ENCODE results near the gene MACROH2A1. TPM values are rescaled to one million over a fixed set of nuclear protein-coding genes. Genes with fewer than 3 reads are reported as not detected.

Gene MACROH2A1
- total and polyA plus RNA-seq, 2 experiments from 2014 or later = 64.9 to 81.6 TPM

DNA sequence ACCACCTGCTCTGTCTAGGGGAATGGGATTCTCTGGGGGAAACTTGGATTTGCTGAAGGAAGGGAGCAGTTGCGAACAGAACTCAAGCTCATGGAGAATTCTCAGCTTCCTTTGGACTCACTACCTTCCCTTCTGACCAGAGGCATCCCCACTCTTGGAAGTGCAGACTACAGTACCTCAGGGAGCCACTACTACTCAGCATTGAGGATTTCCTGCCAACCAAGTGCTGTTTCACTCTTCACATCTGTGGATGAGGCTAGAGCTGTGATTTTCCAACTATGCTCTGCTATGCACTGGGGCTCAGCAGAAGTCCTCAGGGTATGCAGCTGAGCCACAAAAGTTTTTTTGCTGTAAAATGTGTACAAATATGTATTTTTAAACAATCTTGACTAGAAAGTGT, 43.9 kb downstream of the MACROH2A1 start:
- no peaks in the 10 kb centered on the region for H3K4me1 ChIP-seq (ENCODE audit: insufficient read depth)
- H3K4me2 ChIP-seq = no peak overlapping the region
- H3K79me2 ChIP-seq (replicated peaks; ENCODE audit: insufficient read depth) = no peaks in the 10 kb centered on the region
- no peak overlapping the region for H3K27ac Mint-ChIP-seq
- H3K9me3 Mint-ChIP-seq = no peaks in the 10 kb centered on the region
- no peak overlapping the region for H2AFZ ChIP-seq
- H3F3A ChIP-seq (replicated peaks; ENCODE audit: low read depth) = no peaks in the 10 kb centered on the region
- no peaks in the 10 kb centered on the region for H3K9me2 ChIP-seq (ENCODE audit: insufficient read depth)
- no peak overlapping the region for H3K4me3 Mint-ChIP-seq
- H3K36me3 ChIP-seq (ENCODE audit: insufficient read depth) = no peaks in the 10 kb centered on the region
- TF ChIP-seq NANOG (IDR thresholded peaks at IDR 0.05; ENCODE audit: borderline replicate concordance) (no peak), EZH2 (IDR thresholded peaks at IDR 0.05; ENCODE audit: low read depth, unreplicated experiment) (no peak), ZNF114 (CRISPR knock-in tag; IDR thresholded peaks at IDR 0.05) (no peak), JUNB (IDR thresholded peaks at IDR 0.05; ENCODE audit: unreplicated experiment) (no peak), POLR2AphosphoS5 (IDR thresholded peaks at IDR 0.05; ENCODE audit: low read depth) (no peak), STAT1 (IDR thresholded peaks at IDR 0.05; ENCODE audit: unreplicated experiment) (no peak), CREB1 (CRISPR knock-in tag; IDR thresholded peaks at IDR 0.05; ENCODE audit: low read depth) (no peak), ZNF331 (CRISPR knock-in tag; IDR thresholded peaks at IDR 0.05; ENCODE audit: low read depth) (no peak), EZH2phosphoT487 (IDR thresholded peaks at IDR 0.05; ENCODE audit: unreplicated experiment) (no peak)
- TF ChIP-seq, protein P1, sequence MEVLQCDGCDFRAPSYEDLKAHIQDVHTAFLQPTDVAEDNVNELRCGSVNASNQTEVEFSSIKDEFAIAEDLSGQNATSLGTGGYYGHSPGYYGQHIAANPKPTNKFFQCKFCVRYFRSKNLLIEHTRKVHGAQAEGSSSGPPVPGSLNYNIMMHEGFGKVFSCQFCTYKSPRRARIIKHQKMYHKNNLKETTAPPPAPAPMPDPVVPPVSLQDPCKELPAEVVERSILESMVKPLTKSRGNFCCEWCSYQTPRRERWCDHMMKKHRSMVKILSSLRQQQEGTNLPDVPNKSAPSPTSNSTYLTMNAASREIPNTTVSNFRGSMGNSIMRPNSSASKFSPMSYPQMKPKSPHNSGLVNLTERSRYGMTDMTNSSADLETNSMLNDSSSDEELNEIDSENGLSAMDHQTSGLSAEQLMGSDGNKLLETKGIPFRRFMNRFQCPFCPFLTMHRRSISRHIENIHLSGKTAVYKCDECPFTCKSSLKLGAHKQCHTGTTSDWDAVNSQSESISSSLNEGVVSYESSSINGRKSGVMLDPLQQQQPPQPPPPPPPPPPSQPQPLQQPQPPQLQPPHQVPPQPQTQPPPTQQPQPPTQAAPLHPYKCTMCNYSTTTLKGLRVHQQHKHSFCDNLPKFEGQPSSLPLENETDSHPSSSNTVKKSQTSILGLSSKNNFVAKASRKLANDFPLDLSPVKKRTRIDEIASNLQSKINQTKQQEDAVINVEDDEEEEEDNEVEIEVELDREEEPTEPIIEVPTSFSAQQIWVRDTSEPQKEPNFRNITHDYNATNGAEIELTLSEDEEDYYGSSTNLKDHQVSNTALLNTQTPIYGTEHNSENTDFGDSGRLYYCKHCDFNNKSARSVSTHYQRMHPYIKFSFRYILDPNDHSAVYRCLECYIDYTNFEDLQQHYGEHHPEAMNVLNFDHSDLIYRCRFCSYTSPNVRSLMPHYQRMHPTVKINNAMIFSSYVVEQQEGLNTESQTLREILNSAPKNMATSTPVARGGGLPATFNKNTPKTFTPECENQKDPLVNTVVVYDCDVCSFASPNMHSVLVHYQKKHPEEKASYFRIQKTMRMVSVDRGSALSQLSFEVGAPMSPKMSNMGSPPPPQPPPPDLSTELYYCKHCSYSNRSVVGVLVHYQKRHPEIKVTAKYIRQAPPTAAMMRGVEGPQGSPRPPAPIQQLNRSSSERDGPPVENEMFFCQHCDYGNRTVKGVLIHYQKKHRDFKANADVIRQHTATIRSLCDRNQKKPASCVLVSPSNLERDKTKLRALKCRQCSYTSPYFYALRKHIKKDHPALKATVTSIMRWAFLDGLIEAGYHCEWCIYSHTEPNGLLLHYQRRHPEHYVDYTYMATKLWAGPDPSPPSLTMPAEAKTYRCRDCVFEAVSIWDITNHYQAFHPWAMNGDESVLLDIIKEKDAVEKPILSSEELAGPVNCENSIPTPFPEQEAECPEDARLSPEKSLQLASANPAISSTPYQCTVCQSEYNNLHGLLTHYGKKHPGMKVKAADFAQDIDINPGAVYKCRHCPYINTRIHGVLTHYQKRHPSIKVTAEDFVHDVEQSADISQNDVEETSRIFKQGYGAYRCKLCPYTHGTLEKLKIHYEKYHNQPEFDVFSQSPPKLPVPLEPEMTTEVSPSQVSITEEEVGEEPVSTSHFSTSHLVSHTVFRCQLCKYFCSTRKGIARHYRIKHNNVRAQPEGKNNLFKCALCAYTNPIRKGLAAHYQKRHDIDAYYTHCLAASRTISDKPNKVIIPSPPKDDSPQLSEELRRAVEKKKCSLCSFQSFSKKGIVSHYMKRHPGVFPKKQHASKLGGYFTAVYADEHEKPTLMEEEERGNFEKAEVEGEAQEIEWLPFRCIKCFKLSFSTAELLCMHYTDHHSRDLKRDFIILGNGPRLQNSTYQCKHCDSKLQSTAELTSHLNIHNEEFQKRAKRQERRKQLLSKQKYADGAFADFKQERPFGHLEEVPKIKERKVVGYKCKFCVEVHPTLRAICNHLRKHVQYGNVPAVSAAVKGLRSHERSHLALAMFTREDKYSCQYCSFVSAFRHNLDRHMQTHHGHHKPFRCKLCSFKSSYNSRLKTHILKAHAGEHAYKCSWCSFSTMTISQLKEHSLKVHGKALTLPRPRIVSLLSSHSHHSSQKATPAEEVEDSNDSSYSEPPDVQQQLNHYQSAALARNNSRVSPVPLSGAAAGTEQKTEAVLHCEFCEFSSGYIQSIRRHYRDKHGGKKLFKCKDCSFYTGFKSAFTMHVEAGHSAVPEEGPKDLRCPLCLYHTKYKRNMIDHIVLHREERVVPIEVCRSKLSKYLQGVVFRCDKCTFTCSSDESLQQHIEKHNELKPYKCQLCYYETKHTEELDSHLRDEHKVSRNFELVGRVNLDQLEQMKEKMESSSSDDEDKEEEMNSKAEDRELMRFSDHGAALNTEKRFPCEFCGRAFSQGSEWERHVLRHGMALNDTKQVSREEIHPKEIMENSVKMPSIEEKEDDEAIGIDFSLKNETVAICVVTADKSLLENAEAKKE (CRISPR knock-in tag; IDR thresholded peaks at IDR 0.05) = no peak
- TF ChIP-seq, protein P2, sequence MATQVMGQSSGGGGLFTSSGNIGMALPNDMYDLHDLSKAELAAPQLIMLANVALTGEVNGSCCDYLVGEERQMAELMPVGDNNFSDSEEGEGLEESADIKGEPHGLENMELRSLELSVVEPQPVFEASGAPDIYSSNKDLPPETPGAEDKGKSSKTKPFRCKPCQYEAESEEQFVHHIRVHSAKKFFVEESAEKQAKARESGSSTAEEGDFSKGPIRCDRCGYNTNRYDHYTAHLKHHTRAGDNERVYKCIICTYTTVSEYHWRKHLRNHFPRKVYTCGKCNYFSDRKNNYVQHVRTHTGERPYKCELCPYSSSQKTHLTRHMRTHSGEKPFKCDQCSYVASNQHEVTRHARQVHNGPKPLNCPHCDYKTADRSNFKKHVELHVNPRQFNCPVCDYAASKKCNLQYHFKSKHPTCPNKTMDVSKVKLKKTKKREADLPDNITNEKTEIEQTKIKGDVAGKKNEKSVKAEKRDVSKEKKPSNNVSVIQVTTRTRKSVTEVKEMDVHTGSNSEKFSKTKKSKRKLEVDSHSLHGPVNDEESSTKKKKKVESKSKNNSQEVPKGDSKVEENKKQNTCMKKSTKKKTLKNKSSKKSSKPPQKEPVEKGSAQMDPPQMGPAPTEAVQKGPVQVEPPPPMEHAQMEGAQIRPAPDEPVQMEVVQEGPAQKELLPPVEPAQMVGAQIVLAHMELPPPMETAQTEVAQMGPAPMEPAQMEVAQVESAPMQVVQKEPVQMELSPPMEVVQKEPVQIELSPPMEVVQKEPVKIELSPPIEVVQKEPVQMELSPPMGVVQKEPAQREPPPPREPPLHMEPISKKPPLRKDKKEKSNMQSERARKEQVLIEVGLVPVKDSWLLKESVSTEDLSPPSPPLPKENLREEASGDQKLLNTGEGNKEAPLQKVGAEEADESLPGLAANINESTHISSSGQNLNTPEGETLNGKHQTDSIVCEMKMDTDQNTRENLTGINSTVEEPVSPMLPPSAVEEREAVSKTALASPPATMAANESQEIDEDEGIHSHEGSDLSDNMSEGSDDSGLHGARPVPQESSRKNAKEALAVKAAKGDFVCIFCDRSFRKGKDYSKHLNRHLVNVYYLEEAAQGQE (IDR thresholded peaks at IDR 0.05; ENCODE audit: unreplicated experiment) = no peak
- TF ChIP-seq, protein P3, sequence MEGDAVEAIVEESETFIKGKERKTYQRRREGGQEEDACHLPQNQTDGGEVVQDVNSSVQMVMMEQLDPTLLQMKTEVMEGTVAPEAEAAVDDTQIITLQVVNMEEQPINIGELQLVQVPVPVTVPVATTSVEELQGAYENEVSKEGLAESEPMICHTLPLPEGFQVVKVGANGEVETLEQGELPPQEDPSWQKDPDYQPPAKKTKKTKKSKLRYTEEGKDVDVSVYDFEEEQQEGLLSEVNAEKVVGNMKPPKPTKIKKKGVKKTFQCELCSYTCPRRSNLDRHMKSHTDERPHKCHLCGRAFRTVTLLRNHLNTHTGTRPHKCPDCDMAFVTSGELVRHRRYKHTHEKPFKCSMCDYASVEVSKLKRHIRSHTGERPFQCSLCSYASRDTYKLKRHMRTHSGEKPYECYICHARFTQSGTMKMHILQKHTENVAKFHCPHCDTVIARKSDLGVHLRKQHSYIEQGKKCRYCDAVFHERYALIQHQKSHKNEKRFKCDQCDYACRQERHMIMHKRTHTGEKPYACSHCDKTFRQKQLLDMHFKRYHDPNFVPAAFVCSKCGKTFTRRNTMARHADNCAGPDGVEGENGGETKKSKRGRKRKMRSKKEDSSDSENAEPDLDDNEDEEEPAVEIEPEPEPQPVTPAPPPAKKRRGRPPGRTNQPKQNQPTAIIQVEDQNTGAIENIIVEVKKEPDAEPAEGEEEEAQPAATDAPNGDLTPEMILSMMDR (conservative IDR thresholded peaks at IDR 0.05; ENCODE audit: low read depth in 2 of 2) = no peak
- TF ChIP-seq, protein P4, sequence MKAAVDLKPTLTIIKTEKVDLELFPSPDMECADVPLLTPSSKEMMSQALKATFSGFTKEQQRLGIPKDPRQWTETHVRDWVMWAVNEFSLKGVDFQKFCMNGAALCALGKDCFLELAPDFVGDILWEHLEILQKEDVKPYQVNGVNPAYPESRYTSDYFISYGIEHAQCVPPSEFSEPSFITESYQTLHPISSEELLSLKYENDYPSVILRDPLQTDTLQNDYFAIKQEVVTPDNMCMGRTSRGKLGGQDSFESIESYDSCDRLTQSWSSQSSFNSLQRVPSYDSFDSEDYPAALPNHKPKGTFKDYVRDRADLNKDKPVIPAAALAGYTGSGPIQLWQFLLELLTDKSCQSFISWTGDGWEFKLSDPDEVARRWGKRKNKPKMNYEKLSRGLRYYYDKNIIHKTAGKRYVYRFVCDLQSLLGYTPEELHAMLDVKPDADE (IDR thresholded peaks at IDR 0.05) = no peak
- H3K27ac ChIP-seq (ENCODE audit: low read depth) = no peak overlapping the region
- ATAC-seq (no peak), DNase-seq (ENCODE audit: low spot score) (no peak)
- H3K36me3 Mint-ChIP-seq (ENCODE audit: low read depth) = peaks cover 17% of the 10 kb centered on the region
- no peak overlapping the region for H3K4me3 ChIP-seq
- H4K20me1 ChIP-seq (replicated peaks; ENCODE audit: insufficient read depth) = no peaks in the 10 kb centered on the region; the same call in 1 of the 2 replicates
- H3K27me3 ChIP-seq (ENCODE audit: insufficient read depth) = no peaks in the 10 kb centered on the region
- H3K27me3 Mint-ChIP-seq (ENCODE audit: insufficient read depth, low read depth, poor library complexity) = no peaks in the 10 kb centered on the region
- no peaks in the 10 kb centered on the region for H3K4me1 Mint-ChIP-seq

Measured in GM23338 (cell line).